ENCODE data around the gene PAGE2B.
"Not testable (repeated sequence)": the region's sequence is repeated elsewhere in the genome, so short reads cannot be mapped to it uniquely, and the experiment has no call there.

Gene PAGE2B

DNA sequence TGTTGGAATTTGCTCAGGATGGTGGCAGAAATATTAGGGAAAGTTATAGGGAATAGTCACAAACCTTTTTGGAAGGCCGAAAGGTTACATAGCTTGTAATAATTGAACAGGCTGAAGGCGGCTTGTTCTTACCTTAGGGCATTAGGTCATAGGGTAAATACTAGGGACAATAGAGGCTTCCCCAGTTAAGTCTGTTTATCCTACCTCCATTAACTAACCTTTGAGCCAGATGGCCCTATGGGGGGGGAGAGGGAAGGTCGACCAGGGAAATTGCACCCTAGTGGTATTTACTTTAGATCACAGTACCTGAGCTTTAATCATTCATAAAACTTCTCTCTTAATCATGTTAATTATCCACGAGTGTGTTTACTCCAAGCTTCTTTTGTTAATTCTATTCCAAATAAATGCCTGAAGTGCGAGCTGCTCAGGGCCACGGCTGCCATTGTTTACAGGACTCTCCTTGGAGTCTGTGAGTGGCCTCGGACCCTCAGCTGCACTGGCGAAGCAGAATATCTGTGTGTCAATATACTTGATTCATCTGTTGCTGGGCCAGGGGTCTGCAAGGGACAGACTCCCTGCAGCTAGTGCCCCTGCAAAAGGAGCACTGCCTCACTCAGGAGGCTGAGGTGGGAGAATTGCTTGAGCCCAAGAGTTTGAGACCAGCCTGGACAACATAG, 36.9 kb downstream of the PAGE2B start:
- Histone ChIP-seq H3K36me3 (ENCODE audit: insufficient read depth, low read length) (no peaks in the 10 kb centered on the region), H3K27me3 (ENCODE audit: control insufficient read depth in 1 of 2, insufficient read depth in 2 of 2, low read length in 2 of 2) (no peaks in the 10 kb centered on the region), H3K27ac (ENCODE audit: low read depth, low read length) (no peak overlapping the region), H3K9me3 (ENCODE audit: low read length) (no peaks in the 10 kb centered on the region), H3K4me1 (ENCODE audit: insufficient read depth, low read length) (no peaks in the 10 kb centered on the region), H3K4me3 (ENCODE audit: low read depth in 1 of 2, low read length in 2 of 2) (no peak overlapping the region), H3K9ac (ENCODE audit: low read length) (no peak overlapping the region)

DNA sequence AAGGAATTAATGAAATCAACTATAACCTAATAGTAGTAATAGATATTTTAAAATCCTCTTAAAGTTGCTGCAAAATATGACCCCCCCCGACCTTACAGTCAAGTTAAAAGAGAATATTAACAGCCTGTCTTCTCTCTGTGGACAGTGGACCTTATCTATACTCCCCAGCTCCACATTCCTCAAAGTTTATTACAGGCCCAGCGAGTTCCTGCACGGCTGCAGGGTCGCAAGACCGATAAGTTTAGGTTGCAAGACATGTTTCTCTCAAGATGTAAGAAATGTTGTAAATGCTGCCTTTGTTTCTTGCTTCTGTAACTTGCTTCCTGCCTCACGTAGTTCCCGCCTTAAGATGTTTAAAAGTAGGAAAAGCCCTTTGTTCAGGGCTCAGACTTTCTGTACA, 41.8 kb downstream of the PAGE2B start:
- H3K36me3 ChIP-seq (ENCODE audit: insufficient read depth, low read length); H3K9ac ChIP-seq (ENCODE audit: low read length); H3K27ac ChIP-seq (ENCODE audit: low read depth, low read length); H3K9me3 ChIP-seq (ENCODE audit: low read length); H3K4me3 ChIP-seq (ENCODE audit: low read depth in 1 of 2, low read length in 2 of 2); H3K4me1 ChIP-seq (ENCODE audit: insufficient read depth, low read length): not testable (repeated sequence)
- H3K27me3 ChIP-seq (ENCODE audit: control insufficient read depth in 1 of 2, insufficient read depth in 2 of 2, low read length in 2 of 2): peaks cover 0 to 13% of the 10 kb centered on the region in 2 donors

DNA sequence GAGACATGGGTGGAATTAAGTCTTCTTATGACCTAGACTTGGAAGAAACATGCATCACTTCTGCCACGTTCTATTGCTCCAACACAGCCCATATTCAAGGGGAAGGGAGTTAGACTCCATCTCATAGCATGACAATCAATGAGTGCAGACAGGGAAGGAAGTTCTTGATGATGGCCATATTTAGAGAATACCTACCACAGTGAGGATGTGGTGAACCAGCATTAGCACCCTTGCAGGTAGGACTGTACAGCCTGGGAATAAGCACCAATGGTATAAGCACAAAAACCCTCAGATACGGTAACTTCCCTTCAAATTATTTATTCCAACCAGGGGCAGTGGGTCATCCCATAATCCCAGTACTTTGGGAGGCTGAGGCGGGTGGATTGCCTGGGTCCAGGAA, 43.7 kb downstream of the PAGE2B start:
- Histone ChIP-seq H3K36me3 (ENCODE audit: insufficient read depth, low read length) (no peaks in the 10 kb centered on the region), H3K27me3 (ENCODE audit: control insufficient read depth in 1 of 2, insufficient read depth in 2 of 2, low read length in 2 of 2) (peaks cover 0 to 13% of the 10 kb centered on the region in 2 donors), H3K4me3 (ENCODE audit: low read depth in 1 of 2, low read length in 2 of 2) (no peak overlapping the region), H3K27ac (ENCODE audit: low read depth, low read length) (no peak overlapping the region), H3K9ac (ENCODE audit: low read length) (no peak overlapping the region), H3K9me3 (ENCODE audit: low read length) (no peaks in the 10 kb centered on the region), H3K4me1 (ENCODE audit: insufficient read depth, low read length) (no peaks in the 10 kb centered on the region)

DNA sequence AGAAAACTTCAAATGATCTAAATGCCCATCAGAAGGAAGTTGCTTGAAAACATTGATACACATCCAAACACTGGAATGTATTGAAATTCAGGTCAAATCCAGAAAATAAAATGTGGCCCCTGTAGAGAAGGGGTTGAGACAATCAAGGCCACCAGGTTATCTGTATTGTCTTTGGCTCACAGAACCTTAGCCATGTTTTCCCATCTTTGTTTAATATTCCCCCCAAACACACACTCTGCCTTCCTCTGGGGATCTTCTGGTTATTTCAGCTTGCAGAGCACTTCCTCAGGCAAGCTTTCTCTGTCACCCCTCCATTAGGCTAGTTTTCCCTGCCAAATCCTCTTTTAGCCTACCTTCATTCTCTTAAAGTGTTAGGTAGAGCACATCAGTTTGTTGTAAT, 44.4 kb downstream of the PAGE2B start:
- no peak overlapping the region for H3K9ac ChIP-seq (ENCODE audit: low read length)
- H3K4me3 ChIP-seq (ENCODE audit: low read depth in 1 of 2, low read length in 2 of 2): no peak overlapping the region
- H3K4me1 ChIP-seq (ENCODE audit: insufficient read depth, low read length): no peaks in the 10 kb centered on the region
- H3K9me3 ChIP-seq (ENCODE audit: low read length): no peaks in the 10 kb centered on the region
- H3K27me3 ChIP-seq (ENCODE audit: control insufficient read depth in 1 of 2, insufficient read depth in 2 of 2, low read length in 2 of 2): peaks cover 2 to 20% of the 10 kb centered on the region in 2 donors
- H3K27ac ChIP-seq (ENCODE audit: low read depth, low read length): no peak overlapping the region
- H3K36me3 ChIP-seq (ENCODE audit: insufficient read depth, low read length): no peaks in the 10 kb centered on the region

DNA sequence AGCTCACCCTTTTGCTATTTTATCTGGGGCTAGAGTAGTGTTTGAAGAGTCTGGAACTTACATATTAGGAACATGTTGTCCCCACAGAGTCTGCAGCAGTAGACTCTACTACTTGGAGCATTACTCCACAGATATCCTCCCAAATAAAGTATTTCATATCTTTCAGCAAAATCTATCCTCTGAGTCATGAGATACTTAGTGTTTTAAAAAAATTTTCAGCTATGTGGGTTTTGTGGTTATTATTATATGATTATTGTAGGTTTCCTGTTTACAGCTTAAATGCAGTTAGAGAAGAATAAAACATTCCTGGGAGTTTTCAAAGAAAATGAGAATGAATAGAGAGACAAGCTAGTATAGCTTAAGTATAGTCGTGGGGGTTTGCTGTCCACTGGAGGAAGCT, 44.9 kb downstream of the PAGE2B start:
- Histone ChIP-seq H3K4me1 (ENCODE audit: insufficient read depth, low read length) (no peaks in the 10 kb centered on the region), H3K36me3 (ENCODE audit: insufficient read depth, low read length) (no peaks in the 10 kb centered on the region), H3K9ac (ENCODE audit: low read length) (no peak overlapping the region), H3K9me3 (ENCODE audit: low read length) (no peaks in the 10 kb centered on the region), H3K27ac (ENCODE audit: low read depth, low read length) (no peak overlapping the region), H3K4me3 (ENCODE audit: low read depth in 1 of 2, low read length in 2 of 2) (no peak overlapping the region), H3K27me3 (ENCODE audit: control insufficient read depth in 1 of 2, insufficient read depth in 2 of 2, low read length in 2 of 2) (peaks cover 6 to 21% of the 10 kb centered on the region in 2 donors)

DNA sequence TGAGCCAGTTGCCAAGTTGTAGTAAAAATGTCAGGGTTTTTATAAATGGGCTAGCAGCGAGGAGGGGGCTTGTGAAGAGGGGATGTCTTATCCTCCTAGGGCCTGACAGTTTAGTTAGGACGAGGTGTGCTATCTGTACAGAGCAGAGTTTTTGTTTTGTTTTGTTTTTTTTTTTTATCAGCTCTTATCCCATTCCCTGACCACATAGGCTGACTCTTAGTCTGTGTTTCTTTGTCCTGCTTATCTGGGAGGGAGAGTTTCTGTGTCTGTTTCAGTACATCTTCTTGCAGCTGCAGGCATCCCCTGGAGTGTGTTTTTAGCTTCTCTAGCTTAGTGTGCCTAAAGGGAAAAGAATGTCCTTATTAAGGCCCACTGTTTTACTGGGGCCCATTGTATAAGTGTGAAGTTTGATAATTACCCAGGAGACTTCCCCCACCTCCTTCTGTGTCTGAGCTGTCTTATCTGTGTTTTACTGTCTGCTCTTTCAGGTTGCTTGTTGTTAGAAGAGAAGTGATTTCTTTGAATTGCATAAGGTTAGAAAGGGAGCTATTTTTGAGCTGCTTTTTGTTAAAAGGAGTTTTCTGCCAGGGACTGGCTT, 46.0 kb downstream of the PAGE2B start:
- H3K4me1 ChIP-seq (ENCODE audit: insufficient read depth, low read length): no peaks in the 10 kb centered on the region
- no peaks in the 10 kb centered on the region for H3K9me3 ChIP-seq (ENCODE audit: low read length)
- H3K36me3 ChIP-seq (ENCODE audit: insufficient read depth, low read length): no peaks in the 10 kb centered on the region
- peaks cover 12 to 21% of the 10 kb centered on the region in 2 donors for H3K27me3 ChIP-seq (ENCODE audit: control insufficient read depth in 1 of 2, insufficient read depth in 2 of 2, low read length in 2 of 2)
- no peak overlapping the region for H3K4me3 ChIP-seq (ENCODE audit: low read depth in 1 of 2, low read length in 2 of 2)
- no peak overlapping the region for H3K27ac ChIP-seq (ENCODE audit: low read depth, low read length)
- H3K9ac ChIP-seq (ENCODE audit: low read length): no peak overlapping the region

DNA sequence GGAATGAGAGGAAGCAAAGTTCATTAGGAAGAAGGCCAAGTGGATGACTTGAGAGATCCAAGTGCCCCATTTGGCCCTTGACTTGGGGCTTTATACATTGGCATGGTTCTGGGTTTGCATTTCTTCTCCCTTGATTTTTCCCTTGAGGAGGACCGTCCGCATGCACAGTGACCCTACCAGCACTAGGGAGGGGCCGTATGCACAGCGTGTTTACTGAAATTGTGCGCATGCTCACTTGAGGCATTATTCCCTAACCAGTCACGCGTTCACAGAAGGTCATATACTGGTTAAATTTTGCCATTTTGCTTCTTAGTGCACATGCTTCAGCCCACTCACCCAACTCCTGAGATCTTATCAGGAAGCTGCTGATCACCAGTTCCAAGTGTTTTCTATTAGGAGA, 49.1 kb downstream of the PAGE2B start:
- Histone ChIP-seq H3K36me3 (ENCODE audit: insufficient read depth, low read length) (no peaks in the 10 kb centered on the region), H3K4me1 (ENCODE audit: insufficient read depth, low read length) (no peaks in the 10 kb centered on the region), H3K4me3 (ENCODE audit: low read depth in 1 of 2, low read length in 2 of 2) (no peak overlapping the region), H3K27me3 (ENCODE audit: control insufficient read depth in 1 of 2, insufficient read depth in 2 of 2, low read length in 2 of 2) (peaks cover 12 to 21% of the 10 kb centered on the region in 2 donors), H3K9ac (ENCODE audit: low read length) (no peak overlapping the region), H3K9me3 (ENCODE audit: low read length) (no peaks in the 10 kb centered on the region), H3K27ac (ENCODE audit: low read depth, low read length) (no peak overlapping the region)

DNA sequence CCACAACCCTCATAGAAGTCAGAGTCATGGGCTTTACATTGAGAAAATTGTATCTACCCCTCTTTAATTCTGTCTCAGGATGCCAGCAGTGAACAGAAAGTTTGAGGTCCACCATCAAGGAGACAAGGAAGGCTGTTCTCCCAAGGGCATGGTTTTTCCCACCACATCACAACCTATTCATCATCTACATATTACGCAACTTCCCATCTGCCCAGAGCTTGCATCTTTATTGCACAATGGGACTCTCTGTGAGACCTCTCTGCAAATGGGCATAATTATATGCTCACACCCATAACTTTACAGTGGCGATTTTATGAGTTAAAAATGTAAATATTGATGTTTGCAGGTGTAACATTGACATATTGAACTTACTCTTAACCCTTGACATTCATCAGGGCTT, 52.9 kb downstream of the PAGE2B start:
- Histone ChIP-seq H3K4me3 (ENCODE audit: low read depth in 1 of 2, low read length in 2 of 2) (no peak overlapping the region), H3K27me3 (ENCODE audit: control insufficient read depth in 1 of 2, insufficient read depth in 2 of 2, low read length in 2 of 2) (peaks cover 7 to 12% of the 10 kb centered on the region in 2 donors), H3K4me1 (ENCODE audit: insufficient read depth, low read length) (no peaks in the 10 kb centered on the region), H3K27ac (ENCODE audit: low read depth, low read length) (no peak overlapping the region), H3K36me3 (ENCODE audit: insufficient read depth, low read length) (no peaks in the 10 kb centered on the region), H3K9me3 (ENCODE audit: low read length) (no peaks in the 10 kb centered on the region), H3K9ac (ENCODE audit: low read length) (no peak overlapping the region)
